NB4 (cell line): ENCODE results near the gene EXTL1.

Source experiments
- CTCF ChIP-seq: IDR thresholded peaks from one replicate; pipeline ENCODE4 v1.5.1; 2012; ENCODE audit warnings: low read depth, low read length
- POLR2A ChIP-seq: IDR thresholded peaks from 2 replicates; pipeline ENCODE4 v1.6.1; 2011; ENCODE audit warnings: mild to moderate bottlenecking; ENCODE audit not compliant: insufficient read length; ENCODE audit errors: extremely low read depth

GRCh38 chr1:26038904-26039303 is 17.3 kb downstream of the EXTL1 start:
- TF ChIP-seq CTCF: no peak
- TF ChIP-seq POLR2A: no peak
